Endothelial cell of umbilical vein (primary cell): ENCODE measurements around the gene HPCAL4. TPM values are rescaled to one million over a fixed set of nuclear protein-coding genes. Genes with fewer than 3 reads are reported as not detected.

Experiments
- BruUV-seq: library from RNA; stranded (reverse); fragments of 400-500 nt; replicated peaks from 2 replicates; lab custom pipeline; 2021; lab: Mats Ljungman, UMichigan
- CTCF ChIA-PET: fragments of 300-600, 350-600 bp; sonication (Branson Sonifier 250); formaldehyde crosslinking; loops from one replicate; lab custom pipeline; 2021; ENCODE audit warnings: antibody characterized with exemption, inconsistent platforms; lab: Charles Lee
- POLR2A ChIA-PET: fragments of 300-600, 350-600 bp; sonication (Branson Sonifier 250); formaldehyde crosslinking; loops from one replicate; lab custom pipeline; 2021; ENCODE audit warnings: antibody characterized with exemption, inconsistent platforms; lab: Charles Lee
- DNase-seq: peaks from one replicate; pipeline ENCODE4 v3.0.0-alpha.2; 2011; ENCODE audit warnings: low read depth, low spot score
- FAIRE-seq: peaks from 2 replicates; lab custom pipeline; 2011; peaks lifted over from hg19 to GRCh38; lab: Jason Lieb, UNC
- H2AFZ ChIP-seq: 2 replicates; pipeline ENCODE4 v1.6.0; 2012; ENCODE audit warnings: low read depth, low read length, control low read depth, inconsistent platforms
- H3K27ac ChIP-seq: 2 replicates; pipeline ENCODE4 v1.5.1; 2011; ENCODE audit warnings: low read depth, mild to moderate bottlenecking, control low read depth, low read length, moderate library complexity; ENCODE audit not compliant: insufficient read depth
- H3K27me3 ChIP-seq, 2 experiments: 2 replicates each; pipeline versions ENCODE4 v1.6.0 to v1.6.1; 2011; ENCODE audit warnings: low read length in 2 of 2, mixed read lengths in 1 of 2; ENCODE audit not compliant: control insufficient read depth in 2 of 2, insufficient read depth in 2 of 2
- H3K36me3 ChIP-seq, 2 experiments: 2 replicates in 1 of 2; 3 replicates in 1 of 2; pipeline ENCODE4 v1.5.1; 2011; ENCODE audit warnings: low read length in 2 of 2, mild to moderate bottlenecking in 1 of 2, moderate library complexity in 1 of 2; ENCODE audit not compliant: control insufficient read depth in 2 of 2, insufficient read depth in 2 of 2; ENCODE audit errors: extremely low read depth in 1 of 2
- H3K4me1 ChIP-seq: 3 replicates; pipeline ENCODE4 v1.5.1; 2011; ENCODE audit warnings: mild to moderate bottlenecking, low read length; ENCODE audit not compliant: control insufficient read depth, insufficient read depth; ENCODE audit errors: extremely low read depth
- H3K4me2 ChIP-seq: 2 replicates; pipeline ENCODE4 v1.6.1; 2011; ENCODE audit warnings: low read length, control low read depth, mixed read lengths; ENCODE audit not compliant: insufficient read depth
- H3K4me3 ChIP-seq, 3 experiments: fragments of 200-600 bp in 1 of 3; sonication (generic), shearing (Covaris generic) in 1 of 3; replicated peaks in 1 of 3; 2 replicates each; pipeline ENCODE4 v1.5.1; 2011 to 2016; ENCODE audit warnings: control low read depth in 3 of 3, low read length in 3 of 3, mild to moderate bottlenecking in 2 of 3, inconsistent platforms in 1 of 3, low read depth in 1 of 3, moderate library complexity in 1 of 3; ENCODE audit not compliant: insufficient read depth in 1 of 3
- H3K79me2 ChIP-seq: 2 replicates; pipeline ENCODE4 v1.6.0; 2012; ENCODE audit warnings: low read length, inconsistent platforms; ENCODE audit not compliant: control insufficient read depth, insufficient read depth
- H3K9ac ChIP-seq: replicated peaks from 2 replicates; pipeline ENCODE3; 2011; ENCODE audit warnings: low read length, control low read depth; ENCODE audit not compliant: insufficient read depth; ENCODE audit errors: extremely low read depth
- H3K9me1 ChIP-seq: replicated peaks from 3 replicates; pipeline ENCODE4 v1.6.0; 2011; ENCODE audit warnings: mild to moderate bottlenecking, low read length; ENCODE audit not compliant: control insufficient read depth, insufficient read depth; ENCODE audit errors: extremely low read depth
- H3K9me3 ChIP-seq: replicated peaks from 2 replicates; pipeline ENCODE4 v1.5.1; 2012; ENCODE audit warnings: low read length, inconsistent platforms; ENCODE audit not compliant: control insufficient read depth, insufficient read depth
- H4K20me1 ChIP-seq: replicated peaks from 2 replicates; pipeline ENCODE3; 2011; ENCODE audit warnings: mild to moderate bottlenecking, low read length; ENCODE audit not compliant: control insufficient read depth, insufficient read depth; ENCODE audit errors: extremely low read depth
- CTCF ChIP-seq, 2 donors: IDR thresholded peaks; 1 replicate in 1 of 2; 2 replicates in 1 of 2; pipeline ENCODE4 v1.5.1; 2011; ENCODE audit warnings: low read length in 2 of 2, mild to moderate bottlenecking in 2 of 2, moderate library complexity in 2 of 2, control low read depth in 1 of 2, inconsistent platforms in 1 of 2, low read depth in 1 of 2; ENCODE audit not compliant: insufficient read depth in 1 of 2; ENCODE audit errors: extremely low read depth in 1 of 2
- EZH2 ChIP-seq: IDR thresholded peaks from 2 replicates; pipeline ENCODE4 v1.6.1; 2012; ENCODE audit warnings: borderline replicate concordance, low read depth, mild to moderate bottlenecking, moderate library complexity, low read length, inconsistent platforms; ENCODE audit not compliant: severe bottlenecking
- FOS ChIP-seq: IDR thresholded peaks from 2 replicates; pipeline ENCODE4 v1.6.1; 2011; ENCODE audit warnings: mild to moderate bottlenecking, low read length, moderate library complexity, borderline replicate concordance; ENCODE audit not compliant: insufficient read depth
- GATA2 ChIP-seq: IDR thresholded peaks from 2 replicates; pipeline ENCODE4 v1.7.0; 2011; ENCODE audit warnings: low read depth, mild to moderate bottlenecking, moderate library complexity, mixed read lengths, low read length; ENCODE audit not compliant: insufficient read length, insufficient read depth
- MAX ChIP-seq: IDR thresholded peaks from 2 replicates; pipeline ENCODE4 v1.6.1; 2011; ENCODE audit not compliant: insufficient read depth, insufficient read length
- MYC ChIP-seq: IDR thresholded peaks from one replicate; pipeline ENCODE4 v1.6.1; 2011; ENCODE audit warnings: mild to moderate bottlenecking, low read depth, low read length
- POLR2A ChIP-seq: IDR thresholded peaks from 2 replicates; pipeline ENCODE4 v1.6.1; 2012; ENCODE audit warnings: low read depth, mild to moderate bottlenecking, control low read depth, low read length
- POLR2AphosphoS5 ChIP-seq: IDR thresholded peaks from 2 replicates; pipeline ENCODE4 v1.6.1; 2012; ENCODE audit warnings: low read depth, mild to moderate bottlenecking, control low read depth, low read length, moderate library complexity; ENCODE audit not compliant: insufficient read depth
- dilution Hi-C: fragments of 300-500 bp; cut with MboI; formaldehyde crosslinking; loops from one replicate; pipeline ENCODE4 v1.15.0; 2019; ENCODE audit warnings: low sequenced_read_pairs; ENCODE audit not compliant: extremely low pct_ligation_motif_present
- intact Hi-C: fragments of 100-400 bp; cut with micrococcal nuclease; formaldehyde crosslinking; loops from one replicate; pipeline ENCODE4 v1.10.0; 2022
- polyA plus RNA-seq, 4 experiments: library from polyadenylated mRNA; depleted of rRNA in 3 of 4; stranded (reverse) in 3 of 4; unstranded in 1 of 4; fragments of >200 nt; gene quantifications; 2 replicates each; pipeline versions ENCODE4 v1.2.1 to v1.2.3, GENCODE V29; 2011 to 2012; ENCODE audit warnings: missing spikeins in 1 of 4
- total RNA-seq: library from RNA; stranded (reverse); gene quantifications from 2 replicates; pipeline ENCODE4 v1.2.3, GENCODE V29; 2021

The HPCAL4 gene
- total and polyA plus RNA-seq, 2 donors (not counting 3 experiments of a cell fraction or from before 2014, with no cell fraction given) = not detected

- no peaks in the 10 kb centered on the region for H3K36me3 ChIP-seq
- no peak for DNase-seq
- H3K9me3 ChIP-seq = no peaks in the 10 kb centered on the region
- no peaks in the 10 kb centered on the region for H3K4me1 ChIP-seq
- BruUV-seq = no TSS peak
- H3K4me2 ChIP-seq = no peak overlapping the region
- no peaks in the 10 kb centered on the region for H3K79me2 ChIP-seq
- ChIA-PET POLR2A (no interaction called here), CTCF (interaction anchor here (0.5 to 1.3 kb wide), 8 partner anchors 10 to 960 kb away, joined by 3 to 5 read pairs (median 3); partner anchors contain the start of gene HPCAL4)
- no peak for FAIRE-seq
- TF ChIP-seq CTCF (IDR thresholded peaks at IDR 0.05; ENCODE audit: extremely low read depth in 1 of 2, insufficient read depth in 1 of 2, low read depth in 1 of 2, low read length in 2 of 2) (no peak), GATA2 (no peak), FOS (no peak), MYC (no peak), POLR2A (no peak), MAX (no peak), POLR2AphosphoS5 (no peak), EZH2 (no peak)
- H4K20me1 ChIP-seq = no peaks in the 10 kb centered on the region
- no peaks in the 10 kb centered on the region for H3K9me1 ChIP-seq
- no peak overlapping the region for H3K27ac ChIP-seq
- peaks cover 25 to 28% of the 10 kb centered on the region in 2 experiments for H3K27me3 ChIP-seq
- intact Hi-C loops = no loop called here
- H2AFZ ChIP-seq = no peak overlapping the region
- dilution Hi-C loops = no loop called here
- H3K9ac ChIP-seq = no peak overlapping the region
- no peak overlapping the region for H3K4me3 ChIP-seq
Measured at GRCh38 chr1:39711104-39711965, 20.1 kb upstream of the HPCAL4 start.
